Liver (tissue), 9 donors: ENCODE results near the gene BCAS1. TPM values are rescaled to one million over a fixed set of nuclear protein-coding genes. Genes with fewer than 3 reads are reported as not detected.

Experiments
- DNase-seq: peaks from one replicate; pipeline ENCODE4 v3.0.0-alpha.2; 2017; ENCODE audit warnings: low spot score
- H3K27ac ChIP-seq, 2 donors: one replicate each; pipeline ENCODE4 v1.7.0; 2013; ENCODE audit warnings: inconsistent platforms in 2 of 2, low read length in 2 of 2, control low read depth in 1 of 2, low read depth in 1 of 2, mild to moderate bottlenecking in 1 of 2
- H3K27me3 ChIP-seq, 4 donors: one replicate each; pipeline versions ENCODE4 v1.6.1 to v1.7.0; 2013; ENCODE audit warnings: low read length in 3 of 4, inconsistent platforms in 1 of 4, mild to moderate bottlenecking in 1 of 4, moderate library complexity in 1 of 4; ENCODE audit not compliant: control insufficient read depth in 4 of 4, insufficient read depth in 4 of 4
- H3K36me3 ChIP-seq, 4 donors: one replicate each; pipeline versions ENCODE4 v1.6.1 to v1.7.0; 2013; ENCODE audit warnings: low read length in 3 of 4, mild to moderate bottlenecking in 3 of 4, low read depth in 1 of 4, moderate library complexity in 1 of 4; ENCODE audit not compliant: control insufficient read depth in 4 of 4, insufficient read depth in 3 of 4
- H3K4me1 ChIP-seq, 4 donors: one replicate each; pipeline versions ENCODE4 v1.6.1 to v1.7.0; 2013; ENCODE audit warnings: low read length in 3 of 4, mild to moderate bottlenecking in 3 of 4, moderate library complexity in 1 of 4; ENCODE audit not compliant: control insufficient read depth in 4 of 4, insufficient read depth in 4 of 4
- H3K4me3 ChIP-seq, 3 donors: one replicate each; pipeline versions ENCODE4 v1.6.1 to v1.7.0; 2013; ENCODE audit warnings: low read length in 3 of 3, control low read depth in 1 of 3, low read depth in 1 of 3, mild to moderate bottlenecking in 1 of 3
- H3K9ac ChIP-seq, 2 donors: one replicate each; pipeline ENCODE4 v1.7.0; 2013; ENCODE audit warnings: low read length in 2 of 2, mild to moderate bottlenecking in 2 of 2, moderate library complexity in 2 of 2, control low read depth in 1 of 2, low read depth in 1 of 2
- H3K9me3 ChIP-seq, 4 donors: one replicate each; pipeline versions ENCODE4 v1.6.1 to v1.7.0; 2013; ENCODE audit warnings: low read length in 3 of 4; ENCODE audit not compliant: control insufficient read depth in 4 of 4
- ATF3 ChIP-seq: IDR thresholded peaks from 2 replicates; pipeline ENCODE4 v1.6.1; 2016; ENCODE audit warnings: antibody characterized with exemption
- CTCF ChIP-seq: fragments of 150-350 bp; IDR thresholded peaks from 2 replicates; pipeline ENCODE4 v1.5.1; 2017; ENCODE audit warnings: improper control_type of control experiment, low read depth, low read length; ENCODE audit not compliant: missing input control
- EGR1 ChIP-seq, 2 donors: IDR thresholded peaks; 2 replicates each; pipeline ENCODE4 v1.6.1; 2016 to 2018; ENCODE audit warnings: antibody characterized with exemption in 2 of 2, low read depth in 2 of 2
- FOXA1 ChIP-seq: IDR thresholded peaks from 2 replicates; pipeline ENCODE4 v1.6.1; 2016; ENCODE audit warnings: antibody characterized with exemption
- GABPA ChIP-seq, 2 donors: IDR thresholded peaks in 1 of 2; conservative IDR thresholded peaks in 1 of 2; 2 replicates each; pipeline ENCODE4 v1.6.1; 2016; ENCODE audit warnings: antibody characterized with exemption in 2 of 2, mild to moderate bottlenecking in 1 of 2, moderate library complexity in 1 of 2
- HNF4A ChIP-seq, 2 donors: conservative IDR thresholded peaks; 2 replicates each; pipeline ENCODE4 v1.6.1; 2016; ENCODE audit warnings: antibody characterized with exemption in 2 of 2, mild to moderate bottlenecking in 2 of 2
- HNF4G ChIP-seq: IDR thresholded peaks from 2 replicates; pipeline ENCODE4 v1.6.1; 2016; ENCODE audit warnings: antibody characterized with exemption
- JUND ChIP-seq, 2 donors: IDR thresholded peaks; 2 replicates each; pipeline ENCODE4 v1.6.1; 2016; ENCODE audit warnings: antibody characterized with exemption in 2 of 2
- MAX ChIP-seq: IDR thresholded peaks from 2 replicates; pipeline ENCODE4 v1.6.1; 2016; ENCODE audit warnings: antibody characterized with exemption
- NR2F2 ChIP-seq: IDR thresholded peaks from 2 replicates; pipeline ENCODE4 v1.6.1; 2016; ENCODE audit warnings: antibody characterized with exemption
- RAD21 ChIP-seq, 2 donors: IDR thresholded peaks; 2 replicates each; pipeline ENCODE4 v1.6.1; 2016; ENCODE audit warnings: antibody characterized with exemption in 2 of 2, mild to moderate bottlenecking in 2 of 2
- REST ChIP-seq: IDR thresholded peaks from 2 replicates; pipeline ENCODE4 v1.6.1; 2016; ENCODE audit warnings: antibody characterized with exemption, mild to moderate bottlenecking
- RXRA ChIP-seq, 2 donors: IDR thresholded peaks; 2 replicates each; pipeline ENCODE4 v1.6.1; 2017 to 2018; ENCODE audit warnings: antibody characterized with exemption in 2 of 2, mild to moderate bottlenecking in 1 of 2
- TAF1 ChIP-seq: conservative IDR thresholded peaks from 2 replicates; pipeline ENCODE4 v1.6.1; 2016; ENCODE audit warnings: antibody characterized with exemption, mild to moderate bottlenecking
- YY1 ChIP-seq: IDR thresholded peaks from 2 replicates; pipeline ENCODE4 v1.6.1; 2016; ENCODE audit warnings: antibody characterized with exemption, mild to moderate bottlenecking
- ZBTB33 ChIP-seq: IDR thresholded peaks from 2 replicates; pipeline ENCODE4 v1.6.1; 2016; ENCODE audit warnings: antibody characterized with exemption
- WGBS: extraction: QIAGEN DNeasy Blood & Tissue Kit; methylation state at CpG from one replicate; pipeline ENCODE4 v1.1.7; 2013; 5-methylcytosine and 5-hydroxymethylcytosine counted together
- polyA plus RNA-seq, 2 donors: library from polyadenylated mRNA; stranded (reverse) in 1 of 2; unstranded in 1 of 2; fragments of 200-250 nt in 1 of 2; fragments of >200 nt in 1 of 2; fragmentation: Nextera tagmentation in 1 of 2; extraction: Ambion mirVana in 1 of 2; gene quantifications; one replicate each; pipeline versions ENCODE4 v1.2.1 to v1.2.3, GENCODE V29; 2013 to 2015
- total RNA-seq, 2 donors: library from RNA; depleted of rRNA; stranded (reverse); fragments of >200 nt; gene quantifications; one replicate each; pipeline ENCODE4 v1.2.3, GENCODE V29; 2014
- donor health status: healthy.
- donor health status: healthy.
- donor health status: healthy.
- donor health status: healthy.
- donor health status: healthy.

The BCAS1 gene
- total and polyA plus RNA-seq, 4 donors, result under 0.01 to 0.93 (median 0.04) TPM

GRCh38 chr20:54094268-54094580 is 23.8 kb upstream of the BCAS1 start:
- H3K9me3 ChIP-seq, result no peaks in the 10 kb centered on the region
- H3K36me3 ChIP-seq, result no peaks in the 10 kb centered on the region
- WGBS, result 86% methylated on average over 5 of the region's 5 CpGs
- H3K4me3 ChIP-seq, result no peak overlapping the region
- no peaks in the 10 kb centered on the region for H3K27me3 ChIP-seq
- no peak overlapping the region for H3K27ac ChIP-seq
- no peak overlapping the region for H3K9ac ChIP-seq
- no peak for DNase-seq
- H3K4me1 ChIP-seq, result no peaks in the 10 kb centered on the region
- TF ChIP-seq NR2F2 (no peak), ATF3 (no peak), RAD21 (IDR thresholded peaks at IDR 0.05) (no peak), GABPA (IDR thresholded peaks at IDR 0.05 in 1 of 2, conservative IDR thresholded peaks at IDR 0.05 in 1 of 2) (no peak), FOXA1 (no peak), EGR1 (IDR thresholded peaks at IDR 0.05; ENCODE audit: low read depth in 2 of 2) (no peak), RXRA (IDR thresholded peaks at IDR 0.05) (no peak)

- H3K27me3 ChIP-seq, result no peaks in the 10 kb centered on the region
- no peaks in the 10 kb centered on the region for H3K36me3 ChIP-seq
- H3K9me3 ChIP-seq, result no peaks in the 10 kb centered on the region
- no peak for TF ChIP-seq TAF1
- no peak for TF ChIP-seq CTCF
- TF ChIP-seq JUND (IDR thresholded peaks at IDR 0.05), result no peak
- TF ChIP-seq HNF4A (conservative IDR thresholded peaks at IDR 0.05), result no peak
- TF ChIP-seq REST, result no peak
- no peak for TF ChIP-seq YY1
- TF ChIP-seq RAD21 (IDR thresholded peaks at IDR 0.05), result no peak
- TF ChIP-seq ZBTB33, result no peak
- TF ChIP-seq MAX, result no peak
- no peak for TF ChIP-seq NR2F2
- no peak for TF ChIP-seq HNF4G
- TF ChIP-seq EGR1 (IDR thresholded peaks at IDR 0.05; ENCODE audit: low read depth in 2 of 2), result no peak
- TF ChIP-seq RXRA (IDR thresholded peaks at IDR 0.05), result no peak
- H3K4me1 ChIP-seq, result no peaks in the 10 kb centered on the region
- no peak for DNase-seq
- H3K9ac ChIP-seq, result no peak overlapping the region
- WGBS, result 61% methylated on average over 9 of the region's 9 CpGs
- no peak overlapping the region for H3K27ac ChIP-seq
- H3K4me3 ChIP-seq, result no peak overlapping the region
Measured at GRCh38 chr20:54093423-54094267, 23.3 kb upstream of the BCAS1 start.
